IMR-90 (cell line): ENCODE results near the gene VSIR. TPM values are rescaled to one million over a fixed set of nuclear protein-coding genes. Genes with fewer than 3 reads are reported as not detected.

ENCODE experiments used
- ATAC-seq: fragments of 200-7000 bp; cut with Tn5 transposase; 2 replicates; pipeline ENCODE4 v1.9.1; 2020; ENCODE audit warnings: low read depth, mild to moderate bottlenecking, moderate library complexity
- BruUV-seq: library from RNA; stranded (reverse); fragments of 400-500 nt; replicated peaks from 2 replicates; lab custom pipeline; 2021; lab: Mats Ljungman, UMichigan
- CTCF ChIA-PET: fragments of 300-600 bp; formaldehyde crosslinking; extraction: SDS; loops from one replicate; lab custom pipeline; 2021; ENCODE audit warnings: antibody characterized with exemption; lab: Yijun Ruan, JAX
- POLR2A ChIA-PET: fragments of 300-600 bp; sonication (Branson Sonifier 250); formaldehyde crosslinking; loops from one replicate; lab custom pipeline; 2022; ENCODE audit warnings: antibody characterized with exemption; ENCODE audit not compliant: unreplicated experiment; lab: Charles Lee
- DNase-seq: peaks from one replicate; pipeline ENCODE4 v3.0.0; 2013
- H2AFZ ChIP-seq: replicated peaks from 2 replicates; pipeline ENCODE3; 2013; ENCODE audit warnings: low read length, mild to moderate bottlenecking; ENCODE audit not compliant: poor library complexity
- H2AK5ac ChIP-seq: 2 replicates; pipeline ENCODE4 v1.6.1; 2013; ENCODE audit warnings: low read depth, low read length, inconsistent platforms
- H2AK9ac ChIP-seq: replicated peaks from 2 replicates; pipeline ENCODE3; 2013; ENCODE audit warnings: mild to moderate bottlenecking, low read depth, low read length, moderate library complexity; ENCODE audit not compliant: poor library complexity
- H2BK120ac ChIP-seq: 2 replicates; pipeline ENCODE4 v1.6.1; 2013; ENCODE audit warnings: low read depth, low read length, inconsistent platforms
- H2BK15ac ChIP-seq: 3 replicates; pipeline ENCODE4 v1.6.1; 2013; ENCODE audit warnings: low read depth, low read length, inconsistent platforms
- H2BK20ac ChIP-seq: 2 replicates; pipeline ENCODE4 v1.6.1; 2013; ENCODE audit warnings: low read depth, mild to moderate bottlenecking, inconsistent platforms, low read length, moderate library complexity
- H2BK5ac ChIP-seq: 2 replicates; pipeline ENCODE4 v1.6.1; 2013; ENCODE audit warnings: mild to moderate bottlenecking, low read depth, low read length, inconsistent platforms; ENCODE audit not compliant: poor library complexity, severe bottlenecking
- H3K14ac ChIP-seq: replicated peaks from 2 replicates; pipeline ENCODE4 v1.6.1; 2013; ENCODE audit warnings: low read depth, low read length, inconsistent platforms
- H3K18ac ChIP-seq: 2 replicates; pipeline ENCODE4 v1.6.1; 2013; ENCODE audit warnings: low read depth, low read length, control low read depth
- H3K23ac ChIP-seq: 2 replicates; pipeline ENCODE4 v1.6.1; 2013; ENCODE audit warnings: low read depth, low read length, inconsistent platforms
- H3K27ac ChIP-seq: 2 replicates; pipeline ENCODE4 v1.5.1; 2013; ENCODE audit warnings: mild to moderate bottlenecking, control low read depth, low read length; ENCODE audit not compliant: insufficient read depth
- H3K27me3 ChIP-seq: 2 replicates; pipeline ENCODE4 v1.6.1; 2013; ENCODE audit warnings: low read length; ENCODE audit not compliant: control insufficient read depth, insufficient read depth
- H3K36me3 ChIP-seq: 2 replicates; pipeline ENCODE4 v1.6.1; 2013; ENCODE audit warnings: low read length, mixed read lengths; ENCODE audit not compliant: control insufficient read depth, insufficient read depth
- H3K4ac ChIP-seq: 2 replicates; pipeline ENCODE4 v1.6.1; 2013; ENCODE audit warnings: low read depth, low read length, inconsistent platforms
- H3K4me1 ChIP-seq: 2 replicates; pipeline ENCODE4 v1.6.1; 2013; ENCODE audit warnings: low read length, mixed read lengths; ENCODE audit not compliant: control insufficient read depth, insufficient read depth
- H3K4me2 ChIP-seq: 2 replicates; pipeline ENCODE4 v1.6.1; 2013; ENCODE audit warnings: low read depth, mild to moderate bottlenecking, control low read depth, low read length, moderate library complexity
- H3K4me3 ChIP-seq: 2 replicates; pipeline ENCODE4 v1.5.1; 2013; ENCODE audit warnings: low read depth, mild to moderate bottlenecking, control low read depth, low read length, moderate library complexity; ENCODE audit not compliant: insufficient read depth
- H3K56ac ChIP-seq: 2 replicates; pipeline ENCODE4 v1.6.1; 2013; ENCODE audit warnings: low read length, inconsistent platforms; ENCODE audit not compliant: insufficient read depth; ENCODE audit errors: extremely low read depth
- H3K79me1 ChIP-seq, 2 experiments: 2 replicates each; pipeline ENCODE4 v1.6.1; 2013; ENCODE audit warnings: low read length in 2 of 2, inconsistent platforms in 1 of 2, low read depth in 1 of 2
- H3K9ac ChIP-seq: 2 replicates; pipeline ENCODE4 v1.6.1; 2013; ENCODE audit warnings: low read depth, low read length, control low read depth
- H3K9me1 ChIP-seq: 2 replicates; pipeline ENCODE4 v1.6.1; 2013; ENCODE audit warnings: low read length, inconsistent platforms; ENCODE audit not compliant: insufficient read depth
- H3K9me3 ChIP-seq: 2 replicates; pipeline ENCODE4 v1.6.1; 2013; ENCODE audit warnings: low read length; ENCODE audit not compliant: control insufficient read depth, insufficient read depth
- H4K20me1 ChIP-seq: 2 replicates; pipeline ENCODE4 v1.6.1; 2013; ENCODE audit warnings: low read length, inconsistent platforms; ENCODE audit not compliant: insufficient read depth
- H4K5ac ChIP-seq: 2 replicates; pipeline ENCODE4 v1.6.1; 2013; ENCODE audit warnings: mild to moderate bottlenecking, low read depth, low read length, control low read depth
- H4K8ac ChIP-seq, 2 experiments: 2 replicates each; pipeline ENCODE4 v1.6.1; 2013; ENCODE audit warnings: low read depth in 2 of 2, low read length in 2 of 2, control low read depth in 1 of 2, inconsistent platforms in 1 of 2
- H4K91ac ChIP-seq: 2 replicates; pipeline ENCODE4 v1.6.1; 2013; ENCODE audit warnings: low read depth, low read length, inconsistent platforms; ENCODE audit not compliant: insufficient read depth
- BHLHE40 ChIP-seq: fragments of 150-350 bp; IDR thresholded peaks from 2 replicates; pipeline ENCODE4 v1.6.1; 2016; ENCODE audit warnings: mild to moderate bottlenecking, low read depth, low read length
- CEBPB ChIP-seq: IDR thresholded peaks from 2 replicates; pipeline ENCODE4 v1.6.1; 2012; ENCODE audit warnings: low read depth, low read length, improper control_type of control experiment
- CHD1 ChIP-seq: IDR thresholded peaks from 2 replicates; pipeline ENCODE4 v1.6.1; 2012; ENCODE audit warnings: low read depth, low read length, improper control_type of control experiment
- FOS ChIP-seq: fragments of 150-350 bp; IDR thresholded peaks from 2 replicates; pipeline ENCODE4 v1.6.1; 2016; ENCODE audit warnings: low read depth, low read length
- MAFK ChIP-seq: IDR thresholded peaks from 2 replicates; pipeline ENCODE4 v1.6.1; 2012; ENCODE audit warnings: low read depth, low read length, improper control_type of control experiment
- MAZ ChIP-seq: IDR thresholded peaks from 2 replicates; pipeline ENCODE4 v1.6.1; 2012; ENCODE audit warnings: low read depth, mild to moderate bottlenecking, low read length, improper control_type of control experiment, moderate library complexity, borderline replicate concordance
- MXI1 ChIP-seq: IDR thresholded peaks from 2 replicates; pipeline ENCODE4 v1.6.1; 2012; ENCODE audit warnings: low read depth, mild to moderate bottlenecking, low read length, moderate library complexity, borderline replicate concordance
- NFE2L2 ChIP-seq: fragments of 150-350 bp; IDR thresholded peaks from 2 replicates; pipeline ENCODE4 v1.6.1; 2016; ENCODE audit warnings: low read depth, mild to moderate bottlenecking, low read length
- POLR2A ChIP-seq: IDR thresholded peaks from 2 replicates; pipeline ENCODE4 v1.6.1; 2012; ENCODE audit warnings: mild to moderate bottlenecking, low read depth, low read length
- RAD21 ChIP-seq: IDR thresholded peaks from 2 replicates; pipeline ENCODE4 v1.6.1; 2012; ENCODE audit warnings: low read length, improper control_type of control experiment
- RCOR1 ChIP-seq: IDR thresholded peaks from 2 replicates; pipeline ENCODE4 v1.6.1; 2012; ENCODE audit warnings: mild to moderate bottlenecking, low read length, improper control_type of control experiment; ENCODE audit not compliant: insufficient replicate concordance
- RFX5 ChIP-seq: IDR thresholded peaks from 2 replicates; pipeline ENCODE4 v1.8.0; 2012; ENCODE audit warnings: low read depth, mild to moderate bottlenecking, low read length, moderate library complexity
- SMC3 ChIP-seq: fragments of 150-350 bp; IDR thresholded peaks from 2 replicates; pipeline ENCODE4 v1.6.1; 2016; ENCODE audit warnings: low read depth, mild to moderate bottlenecking, antibody characterized with exemption, low read length, moderate library complexity
- WGBS, 2 experiments: methylation state at CpG; one replicate each; pipeline versions ENCODE4 v1.1.5 to v1.1.7; 2013; ENCODE audit warnings: missing lambda C conversion rate in 2 of 2; ENCODE audit not compliant: insufficient read length in 1 of 2; ENCODE audit errors: extremely low coverage in 2 of 2; 5-methylcytosine and 5-hydroxymethylcytosine counted together
- dilution Hi-C: fragments of 300-500 bp; cut with HindIII; formaldehyde crosslinking; loops from one replicate; pipeline ENCODE4 v1.14.3; 2018; ENCODE audit warnings: low sequenced_read_pairs; ENCODE audit not compliant: unreplicated experiment
- in situ Hi-C: fragments of 300-500 bp; cut with MboI; formaldehyde crosslinking; loops from 3 replicates; pipeline ENCODE4 v1.14.3; 2019; ENCODE audit warnings: low sequenced_read_pairs, inconsistent platforms, mixed read lengths
- intact Hi-C: fragments of 100-400 bp; cut with micrococcal nuclease; formaldehyde crosslinking; loops from 2 replicates; pipeline ENCODE4 v1.10.0; 2022
- polyA plus RNA-seq, 3 experiments: library from polyadenylated mRNA; depleted of rRNA; stranded (reverse); fragments of >200 nt; gene quantifications; 2 replicates each; pipeline ENCODE4 v1.2.3, GENCODE V29; 2012; ENCODE audit warnings: low replicate concordance in 1 of 3
- total RNA-seq: library from RNA; depleted of rRNA; stranded (reverse); fragments of >200 nt; gene quantifications from 2 replicates; pipeline ENCODE4 v1.2.3, GENCODE V29; 2012
- TF ChIP-seq, protein P1 (sequence below): fragments of 150-350 bp; IDR thresholded peaks from 2 replicates; pipeline ENCODE4 v1.6.1; 2016; ENCODE audit warnings: low read depth, mild to moderate bottlenecking, low read length, moderate library complexity, borderline replicate concordance
- TF ChIP-seq, protein P2 (sequence below): conservative IDR thresholded peaks from 2 replicates; pipeline ENCODE4 v1.5.1; 2012; ENCODE audit warnings: mild to moderate bottlenecking, low read depth, low read length, improper control_type of control experiment
- TF ChIP-seq, protein P3 (sequence below): fragments of 150-350 bp; IDR thresholded peaks from 2 replicates; pipeline ENCODE4 v1.6.1; 2017; ENCODE audit warnings: mild to moderate bottlenecking, antibody characterized with exemption, low read length, low read depth

The VSIR gene
- total and polyA plus RNA-seq, 2 of the 4 experiments (the other 2 are of a cell fraction) = 5.0 to 23.8 TPM

DNA sequence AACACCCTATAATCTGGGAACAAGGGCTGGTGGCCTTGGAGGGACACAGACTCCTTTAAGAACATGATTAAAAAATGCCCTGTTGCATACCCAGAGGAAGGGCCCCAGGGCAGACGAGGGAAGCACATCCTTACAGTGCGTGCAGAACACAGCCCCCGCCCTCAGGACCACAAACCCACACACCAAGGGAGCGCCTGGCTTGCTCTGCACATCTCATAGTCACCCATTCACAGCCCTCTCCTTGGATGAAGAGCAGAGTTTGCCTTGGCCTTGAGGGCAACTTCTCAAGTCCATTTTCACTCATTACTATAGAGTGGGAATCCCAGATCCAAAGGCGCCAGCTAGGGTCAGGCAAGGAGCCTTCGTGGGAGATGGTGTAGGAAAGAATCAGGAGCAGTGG is 6.3 kb upstream of the VSIR start:
- H3K4me2 ChIP-seq = no peak overlapping the region
- H4K91ac ChIP-seq = no peak overlapping the region
- in situ Hi-C loops (no loop called here), intact Hi-C loops (no loop called here), dilution Hi-C loops (no loop called here)
- 50% methylated on average over 1 of the region's 6 CpGs; no CpG with 5 or more reads in 1 of the 2 experiments for WGBS, 2 experiments
- H2AFZ ChIP-seq = no peak overlapping the region
- H3K9me3 ChIP-seq = no peaks in the 10 kb centered on the region
- H3K4ac ChIP-seq = no peak overlapping the region
- no peak overlapping the region for H2BK20ac ChIP-seq
- H3K4me1 ChIP-seq = no peaks in the 10 kb centered on the region
- H2AK5ac ChIP-seq = no peak overlapping the region
- ATAC-seq (no peak), DNase-seq (no peak)
- H3K4me3 ChIP-seq = no peak overlapping the region
- ChIA-PET POLR2A (no interaction called here), CTCF (no interaction called here)
- H3K9ac ChIP-seq = no peak overlapping the region
- H3K18ac ChIP-seq = no peak overlapping the region
- H3K14ac ChIP-seq = no peak overlapping the region
- no peak overlapping the region for H2AK9ac ChIP-seq
- TF ChIP-seq MAFK (no peak), RAD21 (no peak), FOS (no peak), POLR2A (no peak), MXI1 (no peak), RCOR1 (no peak), RFX5 (no peak), SMC3 (no peak), CEBPB (no peak), NFE2L2 (no peak), MAZ (no peak), BHLHE40 (no peak), CHD1 (no peak)
- TF ChIP-seq, protein P1, sequence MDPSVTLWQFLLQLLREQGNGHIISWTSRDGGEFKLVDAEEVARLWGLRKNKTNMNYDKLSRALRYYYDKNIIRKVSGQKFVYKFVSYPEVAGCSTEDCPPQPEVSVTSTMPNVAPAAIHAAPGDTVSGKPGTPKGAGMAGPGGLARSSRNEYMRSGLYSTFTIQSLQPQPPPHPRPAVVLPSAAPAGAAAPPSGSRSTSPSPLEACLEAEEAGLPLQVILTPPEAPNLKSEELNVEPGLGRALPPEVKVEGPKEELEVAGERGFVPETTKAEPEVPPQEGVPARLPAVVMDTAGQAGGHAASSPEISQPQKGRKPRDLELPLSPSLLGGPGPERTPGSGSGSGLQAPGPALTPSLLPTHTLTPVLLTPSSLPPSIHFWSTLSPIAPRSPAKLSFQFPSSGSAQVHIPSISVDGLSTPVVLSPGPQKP = no peak
- TF ChIP-seq, protein P2, sequence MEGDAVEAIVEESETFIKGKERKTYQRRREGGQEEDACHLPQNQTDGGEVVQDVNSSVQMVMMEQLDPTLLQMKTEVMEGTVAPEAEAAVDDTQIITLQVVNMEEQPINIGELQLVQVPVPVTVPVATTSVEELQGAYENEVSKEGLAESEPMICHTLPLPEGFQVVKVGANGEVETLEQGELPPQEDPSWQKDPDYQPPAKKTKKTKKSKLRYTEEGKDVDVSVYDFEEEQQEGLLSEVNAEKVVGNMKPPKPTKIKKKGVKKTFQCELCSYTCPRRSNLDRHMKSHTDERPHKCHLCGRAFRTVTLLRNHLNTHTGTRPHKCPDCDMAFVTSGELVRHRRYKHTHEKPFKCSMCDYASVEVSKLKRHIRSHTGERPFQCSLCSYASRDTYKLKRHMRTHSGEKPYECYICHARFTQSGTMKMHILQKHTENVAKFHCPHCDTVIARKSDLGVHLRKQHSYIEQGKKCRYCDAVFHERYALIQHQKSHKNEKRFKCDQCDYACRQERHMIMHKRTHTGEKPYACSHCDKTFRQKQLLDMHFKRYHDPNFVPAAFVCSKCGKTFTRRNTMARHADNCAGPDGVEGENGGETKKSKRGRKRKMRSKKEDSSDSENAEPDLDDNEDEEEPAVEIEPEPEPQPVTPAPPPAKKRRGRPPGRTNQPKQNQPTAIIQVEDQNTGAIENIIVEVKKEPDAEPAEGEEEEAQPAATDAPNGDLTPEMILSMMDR = no peak
- TF ChIP-seq, protein P3, sequence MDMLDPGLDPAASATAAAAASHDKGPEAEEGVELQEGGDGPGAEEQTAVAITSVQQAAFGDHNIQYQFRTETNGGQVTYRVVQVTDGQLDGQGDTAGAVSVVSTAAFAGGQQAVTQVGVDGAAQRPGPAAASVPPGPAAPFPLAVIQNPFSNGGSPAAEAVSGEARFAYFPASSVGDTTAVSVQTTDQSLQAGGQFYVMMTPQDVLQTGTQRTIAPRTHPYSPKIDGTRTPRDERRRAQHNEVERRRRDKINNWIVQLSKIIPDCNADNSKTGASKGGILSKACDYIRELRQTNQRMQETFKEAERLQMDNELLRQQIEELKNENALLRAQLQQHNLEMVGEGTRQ = no peak
- H2BK120ac ChIP-seq = no peak overlapping the region
- H3K36me3 ChIP-seq = no peaks in the 10 kb centered on the region
- no peak overlapping the region for H3K56ac ChIP-seq
- no peaks in the 10 kb centered on the region for H4K20me1 ChIP-seq
- H3K9me1 ChIP-seq = no peaks in the 10 kb centered on the region; the same call in 1 of the 2 replicates
- H4K5ac ChIP-seq = no peak overlapping the region
- H3K27me3 ChIP-seq = peaks cover 54% of the 10 kb centered on the region
- no peak overlapping the region for H3K27ac ChIP-seq
- no peak overlapping the region for H4K8ac ChIP-seq
- no peak overlapping the region for H3K23ac ChIP-seq
- no TSS peak for BruUV-seq
- no peak overlapping the region for H2BK5ac ChIP-seq
- no peaks in the 10 kb centered on the region for H3K79me1 ChIP-seq
- H2BK15ac ChIP-seq = no peak overlapping the region
